Lung (tissue), 12 donors: Measurements from ENCODE around the gene ISG20L2. TPM values are rescaled to one million over a fixed set of nuclear protein-coding genes. Genes with fewer than 3 reads are reported as not detected.

Experiments
- ATAC-seq: fragments of 200-7000 bp; cut with Tn5 transposase; one replicate; pipeline ENCODE4 v1.9.1; 2020; ENCODE audit warnings: moderate number of reproducible peaks; ENCODE audit not compliant: insufficient read depth, low FRiP score
- DNase-seq, 3 donors: peaks; one replicate each; pipeline ENCODE4 v3.0.0-alpha.2; 2013 to 2017
- H3K27ac ChIP-seq, 2 donors: one replicate each; pipeline ENCODE4 v1.5.1; 2013; ENCODE audit warnings: mild to moderate bottlenecking in 2 of 2, moderate library complexity in 2 of 2, control low read depth in 1 of 2, inconsistent platforms in 1 of 2, low read depth in 1 of 2, low read length in 1 of 2
- H3K27me3 ChIP-seq, 3 donors: one replicate each; pipeline ENCODE4 v1.5.1; 2013; ENCODE audit warnings: low read length in 2 of 3; ENCODE audit not compliant: control insufficient read depth in 3 of 3, insufficient read depth in 3 of 3
- H3K36me3 ChIP-seq, 4 donors: one replicate each; pipeline ENCODE4 v1.5.1; 2013; ENCODE audit warnings: low read length in 4 of 4, mild to moderate bottlenecking in 1 of 4, moderate library complexity in 1 of 4; ENCODE audit not compliant: control insufficient read depth in 4 of 4, insufficient read depth in 4 of 4
- H3K4me1 ChIP-seq, 5 donors: one replicate each; pipeline ENCODE4 v1.5.1; 2013; ENCODE audit warnings: low read length in 5 of 5, mild to moderate bottlenecking in 2 of 5, moderate library complexity in 1 of 5; ENCODE audit not compliant: control insufficient read depth in 5 of 5, insufficient read depth in 5 of 5
- H3K4me3 ChIP-seq: one replicate; pipeline ENCODE4 v1.5.1; 2013; ENCODE audit warnings: mild to moderate bottlenecking, control low read depth, moderate library complexity
- H3K9ac ChIP-seq, 2 donors: one replicate each; pipeline ENCODE4 v1.5.1; 2013; ENCODE audit warnings: low read length in 2 of 2, control low read depth in 1 of 2; ENCODE audit not compliant: insufficient read depth in 1 of 2
- H3K9me3 ChIP-seq, 4 donors: one replicate each; pipeline ENCODE4 v1.5.1; 2013; ENCODE audit warnings: low read length in 3 of 4, mild to moderate bottlenecking in 1 of 4, moderate library complexity in 1 of 4; ENCODE audit not compliant: control insufficient read depth in 4 of 4, insufficient read depth in 3 of 4
- WGBS, 2 donors: extraction: QIAGEN DNeasy Blood & Tissue Kit; methylation state at CpG; one replicate each; pipeline ENCODE4 v1.1.7; 2013; 5-methylcytosine and 5-hydroxymethylcytosine counted together
- polyA plus RNA-seq, 2 donors: library from polyadenylated mRNA; stranded (reverse); fragments of 200-250 nt; gene quantifications; one replicate each; pipeline ENCODE4 v1.2.1, GENCODE V29; 2013
- total RNA-seq, 2 donors: library from RNA; depleted of rRNA in 1 of 2; stranded (reverse); fragments of >200 nt in 1 of 2; gene quantifications; one replicate each; pipeline ENCODE4 v1.2.1, GENCODE V29; 2014 to 2021
- TF ChIP-seq, protein P1 (sequence below): IDR thresholded peaks from 2 replicates; pipeline ENCODE4 v1.5.1; 2012; ENCODE audit warnings: mild to moderate bottlenecking; ENCODE audit errors: control extremely low read depth, extremely low read depth
- donor health status: control.
- donor health status: control.
- donor health status: Bipolar disorder and iron deficiency.
- donor health status: healthy.
- donor health status: DM: yes; HTN: yes; CAD: no.

Gene ISG20L2
- total and polyA plus RNA-seq, 4 donors: 9.3 to 26.3 (median 17.8) TPM

DNA sequence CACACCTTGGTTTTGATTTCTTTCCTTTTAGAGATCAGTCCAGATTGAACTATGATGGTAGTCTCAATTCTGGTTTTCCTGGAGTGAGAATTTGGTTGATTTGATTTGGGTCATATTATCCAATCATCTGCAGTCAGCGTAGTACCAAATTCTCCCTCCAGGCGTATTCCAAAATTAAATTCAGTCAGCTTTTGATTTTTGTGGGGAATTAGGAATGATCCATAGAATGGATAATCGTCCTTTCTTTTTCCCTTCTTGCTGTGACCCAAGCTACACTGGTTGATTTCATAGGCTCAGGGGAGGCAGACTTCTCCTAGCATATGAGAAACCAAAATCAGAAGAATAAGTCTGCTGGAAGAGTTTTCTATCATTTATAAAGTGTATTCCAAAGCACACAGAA lies 43.7 kb upstream of the ISG20L2 start:
- DNase-seq (no peak), ATAC-seq (no peak)
- Histone ChIP-seq H3K9ac (peak overlapping the region in 1 of 2 donors; percentile 29), H3K4me1 (peaks cover 3 to 44% (median 15%) of the 10 kb centered on the region in 5 donors), H3K36me3 (peaks cover 0 to 16% (median 11%) of the 10 kb centered on the region in 4 donors), H3K4me3 (no peak overlapping the region), H3K27ac (no peak overlapping the region), H3K27me3 (no peaks in the 10 kb centered on the region), H3K9me3 (no peaks in the 10 kb centered on the region)
- TF ChIP-seq, protein P1, sequence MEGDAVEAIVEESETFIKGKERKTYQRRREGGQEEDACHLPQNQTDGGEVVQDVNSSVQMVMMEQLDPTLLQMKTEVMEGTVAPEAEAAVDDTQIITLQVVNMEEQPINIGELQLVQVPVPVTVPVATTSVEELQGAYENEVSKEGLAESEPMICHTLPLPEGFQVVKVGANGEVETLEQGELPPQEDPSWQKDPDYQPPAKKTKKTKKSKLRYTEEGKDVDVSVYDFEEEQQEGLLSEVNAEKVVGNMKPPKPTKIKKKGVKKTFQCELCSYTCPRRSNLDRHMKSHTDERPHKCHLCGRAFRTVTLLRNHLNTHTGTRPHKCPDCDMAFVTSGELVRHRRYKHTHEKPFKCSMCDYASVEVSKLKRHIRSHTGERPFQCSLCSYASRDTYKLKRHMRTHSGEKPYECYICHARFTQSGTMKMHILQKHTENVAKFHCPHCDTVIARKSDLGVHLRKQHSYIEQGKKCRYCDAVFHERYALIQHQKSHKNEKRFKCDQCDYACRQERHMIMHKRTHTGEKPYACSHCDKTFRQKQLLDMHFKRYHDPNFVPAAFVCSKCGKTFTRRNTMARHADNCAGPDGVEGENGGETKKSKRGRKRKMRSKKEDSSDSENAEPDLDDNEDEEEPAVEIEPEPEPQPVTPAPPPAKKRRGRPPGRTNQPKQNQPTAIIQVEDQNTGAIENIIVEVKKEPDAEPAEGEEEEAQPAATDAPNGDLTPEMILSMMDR: no peak
- 91 to 96% methylated on average over 3 of the region's 3 CpGs for WGBS, 2 donors

DNA sequence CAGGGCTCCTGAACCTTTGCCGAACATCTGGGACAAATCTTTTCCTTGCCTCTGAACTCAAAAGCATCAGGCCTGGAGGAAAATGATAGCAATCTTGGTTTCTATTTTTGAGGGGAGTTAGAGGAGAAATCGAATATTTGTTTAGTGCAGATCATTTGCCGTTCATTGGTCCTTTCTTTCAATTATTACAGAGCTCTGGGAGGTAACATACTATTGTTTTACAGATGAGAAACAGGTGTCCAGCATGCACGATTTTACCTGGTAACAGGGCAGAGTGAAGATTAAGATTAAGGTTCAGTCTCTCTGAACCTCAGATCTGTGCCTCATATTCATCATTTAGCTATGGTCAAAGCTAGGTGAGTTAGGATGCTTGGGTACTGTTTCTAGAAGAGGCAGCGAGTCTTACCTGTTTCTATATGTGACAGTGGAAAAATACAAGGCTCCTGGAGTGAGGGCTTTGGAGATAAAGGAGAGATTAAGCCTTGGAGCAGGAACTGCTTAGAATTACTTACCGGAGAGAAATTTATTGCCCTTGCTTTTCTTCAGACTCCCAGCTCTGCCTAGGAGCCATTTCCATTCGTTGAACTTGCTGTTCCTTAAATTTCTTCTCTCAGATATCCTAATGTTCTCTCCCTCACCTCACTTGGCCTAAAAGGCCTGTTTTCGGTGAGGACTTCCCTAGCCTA lies 40.2 kb upstream of the ISG20L2 start:
- Histone ChIP-seq H3K36me3 (peaks cover 0 to 16% (median 11%) of the 10 kb centered on the region in 4 donors), H3K9ac (peak overlapping the region; percentile 83 to 98), H3K27ac (no peak overlapping the region), H3K9me3 (no peaks in the 10 kb centered on the region), H3K4me1 (peaks cover 7 to 44% (median 15%) of the 10 kb centered on the region in 5 donors), H3K4me3 (peak overlapping the region; percentile 91), H3K27me3 (no peaks in the 10 kb centered on the region)
- DNase-seq: no peak
- ATAC-seq: no peak
- WGBS, 2 donors: 25 to 38% methylated on average over 8 of the region's 8 CpGs
- TF ChIP-seq, protein P1: no peak

DNA sequence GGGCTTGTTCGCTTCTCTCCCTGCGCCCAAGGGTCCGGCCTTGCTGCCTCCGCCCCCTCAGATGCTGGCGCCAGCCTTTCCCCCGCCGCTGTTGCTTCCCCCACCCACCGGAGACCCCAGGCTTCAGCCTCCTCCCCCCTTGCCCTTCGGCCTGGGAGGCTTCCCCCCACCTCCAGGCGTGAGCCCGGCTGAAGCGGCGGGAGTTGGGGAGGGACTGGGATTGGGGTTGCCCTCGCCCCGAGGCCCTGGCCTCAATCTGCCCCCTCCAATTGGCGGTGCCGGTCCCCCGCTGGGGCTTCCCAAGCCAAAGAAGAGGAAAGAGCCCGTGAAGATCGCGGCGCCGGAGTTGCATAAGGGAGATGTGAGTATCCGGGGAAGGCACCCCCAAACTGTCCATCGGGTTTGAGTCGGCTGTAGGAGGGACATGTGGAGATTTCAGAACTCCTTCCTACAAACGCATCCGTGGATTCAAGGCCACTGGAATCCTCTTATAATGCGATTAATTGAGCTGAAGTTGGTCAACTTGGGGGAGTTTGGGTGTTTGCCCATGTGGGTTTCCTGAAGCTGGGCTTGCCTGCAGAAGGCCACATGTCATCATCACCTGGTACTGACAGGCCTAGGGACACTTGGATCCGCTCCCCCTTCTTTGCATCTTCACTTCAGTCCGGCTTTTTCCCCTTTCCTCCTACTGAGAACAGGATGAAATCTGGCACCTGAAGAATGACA lies 39.5 kb upstream of the ISG20L2 start:
- DNase-seq: peak in 2 of 3 donors; percentile 33 to 40
- Histone ChIP-seq H3K27me3 (no peaks in the 10 kb centered on the region), H3K9me3 (no peaks in the 10 kb centered on the region), H3K4me3 (peak overlapping the region; percentile 91), H3K9ac (peak overlapping the region; percentile 83 to 98), H3K27ac (peak overlapping the region; percentile 89 to 94), H3K4me1 (peaks cover 7 to 44% (median 11%) of the 10 kb centered on the region in 5 donors), H3K36me3 (peaks cover 0 to 16% (median 9%) of the 10 kb centered on the region in 4 donors)
- WGBS, 2 donors: 0 to 1% methylated on average over 21 to 31 of the region's 31 CpGs
- no peak for ATAC-seq
- TF ChIP-seq, protein P1: no peak
